HG02678 (cell line): Measurements from ENCODE around the gene KRTAP22-2.

Experiments used
- ATAC-seq: cut with Tn5 transposase; IDR thresholded peaks from one replicate; pipeline ENCODE4 v1.9.1; 2021; ENCODE audit warnings: mild to moderate bottlenecking, moderate library complexity; ENCODE audit not compliant: unreplicated experiment

KRTAP22-2 gene

GRCh38 chr21:30590297-30590696 lies at the start of gene KRTAP22-2:
TSS of gene KRTAP22-2 (minus strand) at chr21:30590397.
- ATAC-seq = no peak

DNA sequence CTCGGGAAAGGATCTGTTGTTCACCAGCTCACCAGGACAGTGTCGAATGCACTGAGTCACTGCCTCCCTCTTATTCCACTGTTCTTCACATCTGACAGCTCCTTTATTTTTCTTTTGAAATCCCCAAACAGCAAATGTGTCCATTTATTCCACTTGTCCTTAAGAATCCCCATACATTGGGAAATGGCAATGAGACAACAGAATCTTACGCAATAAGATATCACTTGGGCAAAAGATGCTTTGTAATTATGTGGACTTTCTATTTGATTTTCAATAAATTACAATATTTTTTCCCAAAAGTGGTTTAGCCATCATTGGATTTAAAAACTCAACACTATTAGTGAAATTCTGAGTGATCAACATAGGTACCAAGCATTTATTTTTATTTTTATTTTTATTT lies 48.5 kb upstream of the KRTAP22-2 start:
- no peak for ATAC-seq

- ATAC-seq = no peak
Observed at GRCh38 chr21:30634906-30635305, 44.7 kb upstream of the KRTAP22-2 start, which contains the start of gene KRTAP20-2. TSS of gene KRTAP20-2 (plus strand) at chr21:30635206. CDS start at chr21:30635264, 58 bp downstream.

GRCh38 chr21:30629200-30629599 lies 39.0 kb upstream of the KRTAP22-2 start:
- no peak for ATAC-seq

- ATAC-seq = no peak
Observed at GRCh38 chr21:30628109-30628508, 37.9 kb upstream of the KRTAP22-2 start.

DNA sequence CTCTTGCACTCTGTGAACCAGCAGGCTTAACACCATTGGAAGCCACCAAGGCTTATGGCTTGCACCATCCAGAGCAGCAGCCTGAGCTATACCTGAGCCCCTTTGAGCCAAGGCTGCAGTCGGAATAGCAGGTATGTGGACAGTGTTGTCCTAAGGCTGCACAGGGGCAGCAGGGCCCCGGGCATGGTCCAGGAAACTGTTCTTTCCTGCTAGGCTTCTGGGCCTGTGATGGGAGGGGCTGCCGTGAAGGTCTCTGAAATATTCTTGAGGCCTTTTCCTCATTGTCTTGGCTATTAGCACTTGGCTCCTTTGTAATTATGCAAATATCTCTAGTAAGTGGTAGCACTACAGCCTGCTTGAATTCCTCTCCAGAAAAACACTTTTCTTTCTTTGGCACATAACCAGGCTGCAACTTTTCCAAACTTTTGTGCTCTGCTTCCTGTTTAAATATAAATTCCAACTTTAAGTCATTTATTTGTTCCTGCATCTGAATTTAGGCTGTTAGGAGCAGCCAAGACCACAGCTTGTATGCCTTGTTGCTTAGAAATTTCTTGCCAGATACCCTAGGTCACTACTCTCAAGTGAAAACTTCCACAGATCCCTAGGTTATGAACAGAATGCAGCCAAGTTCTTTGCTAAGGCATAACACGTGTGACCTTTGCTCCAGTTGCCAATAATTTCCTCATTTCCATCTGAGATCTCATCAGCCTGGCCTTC lies 35.4 kb upstream of the KRTAP22-2 start:
- ATAC-seq = no peak

DNA sequence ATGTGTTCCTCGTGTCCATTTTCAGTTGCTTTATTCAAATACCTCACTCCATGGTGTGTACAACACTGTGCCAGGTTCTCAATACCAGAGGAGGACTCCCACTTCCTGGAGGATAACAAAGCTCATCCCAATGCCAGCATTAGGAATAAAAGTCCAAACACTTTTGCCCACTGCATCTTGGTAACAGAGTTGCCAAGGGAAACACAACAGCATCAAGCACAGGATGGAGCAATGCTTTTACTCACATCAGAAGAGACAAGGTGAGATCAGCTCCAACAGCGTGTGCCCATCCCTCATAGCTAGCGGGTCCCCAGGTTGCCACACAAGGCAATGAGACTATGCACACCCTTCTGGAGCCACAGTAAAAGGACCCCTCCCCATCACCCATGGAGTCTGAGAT lies 33.2 kb upstream of the KRTAP22-2 start:
- ATAC-seq = no peak

GRCh38 chr21:30620522-30620921 lies 30.3 kb upstream of the KRTAP22-2 start, which contains the start of gene KRTAP20-4:
TSS of gene KRTAP20-4 (plus strand) at chr21:30620627.
- no peak for ATAC-seq

DNA sequence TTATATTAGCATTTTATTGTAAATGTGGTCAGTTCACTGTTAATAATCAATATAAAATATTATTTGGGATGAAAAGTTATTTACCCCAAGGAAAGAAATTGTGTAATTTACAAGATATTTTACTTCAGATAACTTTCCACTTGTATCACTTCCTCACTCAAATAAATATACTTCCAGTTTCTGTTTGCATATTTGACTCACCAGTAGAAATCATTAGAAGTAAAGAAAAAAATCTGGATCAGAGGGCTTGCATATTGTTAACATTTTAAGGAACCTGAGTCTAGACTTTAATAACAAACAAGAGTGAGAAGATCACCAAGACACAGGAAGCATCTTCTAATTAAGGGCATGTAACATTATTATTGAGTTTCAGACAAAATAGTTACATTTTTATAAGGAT lies 29.9 kb upstream of the KRTAP22-2 start:
- no peak for ATAC-seq

DNA sequence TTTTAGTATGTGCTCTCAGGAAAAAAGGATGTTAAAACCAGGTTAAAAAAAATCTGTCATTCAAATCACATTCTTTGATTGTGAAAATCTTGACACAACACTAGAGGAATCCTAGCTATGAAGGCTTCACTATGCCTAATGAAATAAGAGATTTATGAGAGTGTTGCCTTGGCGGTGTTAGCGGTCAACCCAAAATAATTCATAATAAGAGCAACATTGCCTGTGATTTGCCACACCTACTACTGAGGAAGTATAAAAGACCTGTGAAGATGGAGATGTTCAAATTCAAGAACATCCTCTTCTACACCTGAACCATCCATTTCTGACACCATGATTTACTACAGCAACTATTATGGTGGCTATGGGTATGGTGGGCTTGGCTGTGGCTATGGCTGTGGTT lies 25.9 kb upstream of the KRTAP22-2 start, which contains the start of gene KRTAP20-1:
Gene KRTAP20-1, plus strand, starts transcription at position 301 of the 400 bp plus-strand sequence. Its CDS starts 30 bp downstream, at position 331.
- ATAC-seq = no peak

DNA sequence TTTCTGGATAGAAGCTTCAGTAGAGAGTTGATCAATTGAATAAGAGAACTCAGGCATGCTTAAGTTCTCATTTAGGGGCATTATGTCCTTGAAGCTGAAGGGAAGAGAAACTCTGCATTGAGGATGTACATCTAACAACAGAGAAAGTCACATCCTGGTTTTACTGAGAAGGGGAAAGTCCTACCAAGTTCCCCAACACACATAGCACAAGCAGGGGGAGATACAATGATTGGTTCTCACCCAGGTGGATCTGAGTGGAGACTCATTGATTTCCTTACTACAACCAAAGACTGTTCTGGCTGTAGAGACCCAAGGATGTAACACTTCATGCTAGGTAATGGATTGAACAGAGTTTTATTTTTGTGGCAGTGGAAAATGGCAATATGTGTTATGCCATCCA lies 25.0 kb upstream of the KRTAP22-2 start:
- ATAC-seq = no peak

- ATAC-seq = no peak
Observed at GRCh38 chr21:30613836-30614235, 23.6 kb upstream of the KRTAP22-2 start, which contains the start of gene KRTAP6-1. TSS of gene KRTAP6-1 (minus strand) at chr21:30613930. CDS start at chr21:30613904, 26 bp downstream.

DNA sequence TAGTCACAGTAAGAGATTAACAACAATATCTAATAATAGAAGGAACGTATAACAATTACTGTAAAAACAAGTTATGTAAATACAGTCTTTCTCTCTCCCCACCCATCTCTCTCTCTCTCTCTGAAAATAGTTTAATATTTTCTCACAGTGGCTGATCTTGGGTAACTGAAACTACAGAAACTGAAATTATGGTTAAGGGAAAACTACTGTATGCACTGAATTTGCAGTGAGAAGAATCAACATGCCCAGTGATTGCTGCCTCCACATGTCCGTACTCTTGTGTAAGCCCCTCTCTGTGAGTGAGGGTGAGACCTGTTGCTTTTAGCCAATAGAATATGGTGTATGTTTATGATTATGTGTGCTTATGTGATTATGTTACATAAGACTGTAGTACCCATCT lies 21.9 kb upstream of the KRTAP22-2 start:
- ATAC-seq = no peak

DNA sequence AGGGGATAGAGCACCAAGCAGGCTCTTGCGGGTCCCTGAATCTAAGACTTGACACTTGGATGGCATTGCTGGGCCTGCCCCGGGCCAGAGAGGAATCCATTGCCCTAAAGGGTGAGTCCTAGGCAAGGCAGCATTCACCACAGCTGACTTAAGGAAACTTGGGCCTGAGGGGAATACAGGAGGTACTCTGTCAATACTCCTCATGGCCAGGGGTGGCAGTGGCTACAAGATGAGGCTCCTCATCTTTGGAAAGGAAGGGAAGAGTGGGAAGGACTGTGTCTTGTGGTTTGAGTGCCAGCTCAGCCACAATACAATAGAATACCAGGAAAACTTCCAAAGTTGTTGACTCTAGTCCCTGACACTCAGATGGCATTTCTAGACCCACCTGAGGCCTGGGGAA lies 15.8 kb upstream of the KRTAP22-2 start:
- ATAC-seq = no peak

DNA sequence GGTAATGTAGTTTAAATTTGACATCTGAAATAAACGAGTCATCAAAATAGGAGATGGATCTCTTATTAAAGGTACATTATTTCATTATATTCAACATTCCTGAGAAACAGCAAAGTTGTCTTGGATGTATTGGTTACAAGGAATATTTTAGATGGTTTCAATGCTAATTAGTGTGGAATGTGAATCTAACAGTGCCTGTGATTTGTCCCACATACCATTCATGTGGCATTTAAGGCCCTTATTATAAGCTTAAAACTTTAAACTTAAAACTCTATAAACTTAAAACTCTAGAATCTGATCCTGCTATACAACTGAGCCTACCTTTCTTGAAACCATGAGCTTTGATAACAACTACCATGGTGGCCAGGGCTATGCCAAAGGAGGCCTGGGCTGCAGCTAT lies 10.6 kb upstream of the KRTAP22-2 start, which contains the start of gene KRTAP22-1:
Gene KRTAP22-1, plus strand, starts transcription at position 301 of the 400 bp plus-strand sequence.
- no peak for ATAC-seq

GRCh38 chr21:30598802-30599201 lies 8.6 kb upstream of the KRTAP22-2 start, which contains the start of gene KRTAP6-2:
TSS of gene KRTAP6-2 (minus strand) at chr21:30598902. CDS start at chr21:30598874, 28 bp downstream.
- no peak for ATAC-seq

DNA sequence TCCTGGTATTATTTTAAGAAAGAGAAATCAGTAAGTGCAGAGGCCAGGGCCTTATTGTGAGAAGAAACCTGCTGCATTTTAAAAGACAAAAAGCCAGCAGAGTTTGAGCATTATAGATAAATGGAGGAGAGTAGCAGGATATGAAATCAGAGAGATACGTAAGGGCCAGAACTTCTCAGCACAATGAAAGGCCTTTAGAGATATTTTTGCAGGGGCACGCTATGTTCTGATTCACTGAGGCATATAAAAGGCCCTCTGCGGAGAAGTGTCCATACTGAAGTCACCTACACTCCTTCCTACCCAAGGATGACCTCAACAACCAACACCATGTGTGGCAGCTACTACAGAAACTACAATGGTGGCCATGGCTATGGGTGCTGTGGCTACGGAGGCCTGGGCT lies 1.9 kb upstream of the KRTAP22-2 start, which contains the start of gene KRTAP6-3:
Gene KRTAP6-3, plus strand, starts transcription at position 301 of the 400 bp plus-strand sequence. Its CDS starts 6 bp downstream, at position 307.
- no peak for ATAC-seq

DNA sequence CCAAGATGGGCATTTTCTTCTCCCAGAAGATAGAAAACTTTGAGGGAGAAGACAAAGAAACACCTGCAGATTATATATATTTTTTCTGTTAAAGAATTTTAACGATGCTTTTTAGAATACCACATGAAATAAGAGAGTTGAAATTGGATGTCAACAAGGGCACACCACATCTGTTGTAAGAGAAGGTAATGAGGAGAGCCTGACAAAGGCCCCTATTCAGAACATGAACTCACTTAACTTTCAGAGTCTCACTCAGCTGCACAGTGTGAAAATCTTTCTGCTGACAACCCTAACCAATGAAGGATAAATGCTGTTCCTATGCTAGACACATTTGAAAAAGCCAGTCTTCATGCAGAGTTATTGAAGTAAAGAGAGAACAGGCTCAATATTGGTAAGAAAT lies 7.3 kb downstream of the KRTAP22-2 start:
- no peak for ATAC-seq

DNA sequence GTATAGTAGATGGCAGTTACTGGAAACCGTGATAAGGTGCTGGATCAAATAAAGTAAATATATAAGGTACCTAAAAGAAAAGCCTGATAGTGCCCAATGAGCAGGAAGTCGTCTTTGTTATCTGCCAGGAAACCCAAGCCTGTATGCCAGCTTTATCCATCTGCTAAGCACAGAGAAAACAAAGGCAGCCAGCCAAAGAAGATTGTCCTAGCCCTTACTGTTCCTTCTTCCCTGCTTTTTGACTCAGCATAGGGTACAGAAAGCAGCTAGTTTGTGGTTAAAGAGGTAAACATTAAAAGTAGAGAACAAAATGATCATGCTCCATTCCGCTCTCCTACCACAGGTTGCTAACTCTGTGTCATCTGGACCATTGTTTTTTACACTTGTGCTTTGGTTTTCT lies 10.1 kb downstream of the KRTAP22-2 start:
- no peak for ATAC-seq

DNA sequence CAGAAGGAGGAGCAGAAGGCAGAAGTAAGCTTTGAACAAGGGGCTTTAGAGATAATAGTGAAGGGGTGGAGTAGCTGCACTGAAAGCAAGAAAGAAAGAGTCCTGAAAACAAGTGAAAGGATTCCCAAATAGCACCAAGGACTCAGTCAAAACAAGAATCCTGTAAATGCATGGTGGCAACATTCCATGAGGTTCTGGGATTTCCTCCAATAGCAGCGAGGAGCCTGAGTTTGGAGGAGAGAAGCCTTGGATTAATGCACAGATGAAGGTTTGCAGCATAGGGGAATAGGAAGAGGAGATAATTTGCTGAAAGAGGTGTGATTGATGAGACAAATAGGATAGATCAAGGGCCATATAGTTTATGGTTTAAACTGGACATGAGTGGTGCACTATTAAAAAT lies 10.9 kb downstream of the KRTAP22-2 start:
- ATAC-seq = no peak

GRCh38 chr21:30577766-30578165 lies 12.4 kb downstream of the KRTAP22-2 start:
- no peak for ATAC-seq

- no peak for ATAC-seq
Observed at GRCh38 chr21:30567617-30568016, 22.6 kb downstream of the KRTAP22-2 start.
